ENCODE measurements around the gene APRT.

DNA sequence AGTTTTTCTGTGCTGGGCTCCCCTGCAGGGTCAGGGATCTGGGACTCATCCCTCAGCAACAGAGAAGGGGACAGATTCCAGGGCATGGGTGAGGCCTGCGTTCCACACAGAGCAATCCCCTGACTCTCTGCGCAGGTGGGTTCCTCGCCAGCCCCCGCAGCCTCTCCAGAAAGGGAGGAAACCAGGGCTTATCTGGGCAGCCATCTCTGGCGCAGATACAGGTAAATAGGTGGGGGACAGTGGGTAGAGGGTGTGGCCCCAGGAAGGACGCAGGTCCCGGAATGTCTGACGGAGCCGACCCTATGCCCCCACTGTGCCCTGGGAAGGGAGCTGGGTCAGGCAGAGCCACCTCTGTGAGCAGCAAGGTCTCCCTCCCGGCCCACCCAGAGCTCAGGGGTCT, 49.9 kb downstream of the APRT start:
- TF ChIP-seq CTCF (IDR thresholded peaks at IDR 0.05) (no peak), ZFX (IDR thresholded peaks at IDR 0.05; ENCODE audit: borderline replicate concordance) (no peak)

Measured in 22Rv1 (cell line).